Testis (tissue), 2 donors: ENCODE measurements around the gene CREG2.

Experiments used
- POLR2A ChIP-seq: fragments of 450-650 bp; IDR thresholded peaks from one replicate; pipeline ENCODE4 v1.6.1; 2017; ENCODE audit warnings: antibody characterized with exemption, mild to moderate bottlenecking, moderate library complexity
- TF ChIP-seq, protein P1 (sequence below), 3 experiments: fragments of 450-650 bp in 2 of 3; fragments of 200-600 bp in 1 of 3; sonication (generic) in 1 of 3; IDR thresholded peaks; one replicate each; pipeline ENCODE4 v1.5.1; 2016 to 2019; ENCODE audit warnings: antibody characterized with exemption in 3 of 3, mild to moderate bottlenecking in 2 of 3, moderate library complexity in 1 of 3

DNA sequence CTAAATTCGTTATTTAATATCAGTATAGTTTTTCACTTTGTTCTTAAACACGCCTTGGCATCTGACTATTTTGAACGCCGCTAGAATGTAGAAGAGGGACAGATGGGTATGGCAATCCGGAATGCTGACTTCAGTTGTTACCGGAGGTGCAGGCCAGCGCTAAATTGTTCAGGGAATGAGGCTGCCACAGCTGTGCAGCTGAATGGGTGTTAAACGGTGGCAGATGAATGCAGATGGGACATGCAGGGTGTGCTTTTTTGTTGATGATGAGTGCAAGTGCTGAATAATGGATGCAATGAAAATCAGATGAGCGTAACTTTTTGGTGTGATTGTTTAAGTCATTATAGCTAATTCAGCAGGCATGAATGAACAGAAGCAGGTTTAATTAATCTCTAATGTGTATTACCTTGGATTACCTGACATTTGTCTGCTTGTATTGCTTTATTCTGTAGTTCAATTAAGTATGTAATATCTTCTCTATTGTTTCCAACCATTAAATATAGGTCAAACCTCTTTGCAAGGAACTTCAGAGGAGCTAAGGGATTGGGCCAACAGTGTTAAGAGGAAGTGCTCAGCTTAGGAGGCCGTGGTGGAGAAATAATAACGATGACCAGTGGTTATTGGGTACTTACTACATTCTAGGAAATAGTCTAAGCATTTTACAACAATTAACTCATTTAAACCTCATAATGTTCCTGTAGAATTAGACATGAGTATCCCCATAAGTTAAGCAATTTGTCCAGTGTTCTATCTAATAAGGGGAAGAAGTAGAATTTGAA, 11.9 kb upstream of the CREG2 start:
- TF ChIP-seq, protein P1, sequence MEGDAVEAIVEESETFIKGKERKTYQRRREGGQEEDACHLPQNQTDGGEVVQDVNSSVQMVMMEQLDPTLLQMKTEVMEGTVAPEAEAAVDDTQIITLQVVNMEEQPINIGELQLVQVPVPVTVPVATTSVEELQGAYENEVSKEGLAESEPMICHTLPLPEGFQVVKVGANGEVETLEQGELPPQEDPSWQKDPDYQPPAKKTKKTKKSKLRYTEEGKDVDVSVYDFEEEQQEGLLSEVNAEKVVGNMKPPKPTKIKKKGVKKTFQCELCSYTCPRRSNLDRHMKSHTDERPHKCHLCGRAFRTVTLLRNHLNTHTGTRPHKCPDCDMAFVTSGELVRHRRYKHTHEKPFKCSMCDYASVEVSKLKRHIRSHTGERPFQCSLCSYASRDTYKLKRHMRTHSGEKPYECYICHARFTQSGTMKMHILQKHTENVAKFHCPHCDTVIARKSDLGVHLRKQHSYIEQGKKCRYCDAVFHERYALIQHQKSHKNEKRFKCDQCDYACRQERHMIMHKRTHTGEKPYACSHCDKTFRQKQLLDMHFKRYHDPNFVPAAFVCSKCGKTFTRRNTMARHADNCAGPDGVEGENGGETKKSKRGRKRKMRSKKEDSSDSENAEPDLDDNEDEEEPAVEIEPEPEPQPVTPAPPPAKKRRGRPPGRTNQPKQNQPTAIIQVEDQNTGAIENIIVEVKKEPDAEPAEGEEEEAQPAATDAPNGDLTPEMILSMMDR (IDR thresholded peaks at IDR 0.05): no peak
- TF ChIP-seq POLR2A: no peak
